MCF 10A (cell line): ENCODE measurements around the gene SLC66A1. TPM values are rescaled to one million over a fixed set of nuclear protein-coding genes. Genes with fewer than 3 reads are reported as not detected.
A peak's percentile ranks its signal among the peaks of the same experiment; 100 is the strongest.

Experiments
- BruUV-seq: library from RNA; stranded (reverse); fragments of 400-500 nt; replicated peaks from 2 replicates; lab custom pipeline; 2021; lab: Mats Ljungman, UMichigan
- CTCF ChIA-PET: fragments of 300-600 bp; sonication (Branson Sonifier 250); formaldehyde crosslinking; extraction: SDS; loops from one replicate; lab custom pipeline; 2021; ENCODE audit warnings: antibody characterized with exemption, inconsistent platforms; lab: Yijun Ruan, JAX
- POLR2A ChIA-PET: fragments of 300-600, 350-650 bp; sonication (Branson Sonifier 250); formaldehyde crosslinking; extraction: SDS; loops from one replicate; lab custom pipeline; 2020; ENCODE audit warnings: antibody characterized with exemption, inconsistent platforms; lab: Yijun Ruan, JAX
- DNase-seq: peaks from one replicate; pipeline ENCODE4 v3.0.0-alpha.2; 2018; ENCODE audit not compliant: unreplicated experiment
- H3K27ac Mint-ChIP-seq: one replicate; pipeline ENCODE4 v1.8.0; 2022; ENCODE audit warnings: mild to moderate bottlenecking, low read depth, mixed read lengths; ENCODE audit not compliant: unreplicated experiment
- H3K27me3 Mint-ChIP-seq: one replicate; pipeline ENCODE4 v1.8.0; 2022; ENCODE audit warnings: mixed read lengths; ENCODE audit not compliant: insufficient read depth, unreplicated experiment
- H3K36me3 Mint-ChIP-seq: one replicate; pipeline ENCODE4 v1.8.0; 2022; ENCODE audit warnings: mild to moderate bottlenecking, moderate library complexity, mixed read lengths; ENCODE audit not compliant: insufficient read depth, unreplicated experiment
- H3K4me1 Mint-ChIP-seq: one replicate; pipeline ENCODE4 v1.8.0; 2022; ENCODE audit warnings: mixed read lengths; ENCODE audit not compliant: insufficient read depth, unreplicated experiment
- H3K4me3 Mint-ChIP-seq: one replicate; pipeline ENCODE4 v1.8.0; 2022; ENCODE audit warnings: mild to moderate bottlenecking, moderate library complexity, mixed read lengths; ENCODE audit not compliant: unreplicated experiment
- H3K9me3 Mint-ChIP-seq: one replicate; pipeline ENCODE4 v1.8.0; 2022; ENCODE audit warnings: mixed read lengths; ENCODE audit not compliant: unreplicated experiment
- CTCF ChIP-seq: fragments of 200-600 bp; IDR thresholded peaks from one replicate; pipeline ENCODE4 v1.8.0; 2022; ENCODE audit warnings: antibody characterized with exemption, mild to moderate bottlenecking; ENCODE audit not compliant: unreplicated experiment
- intact Hi-C: fragments of 100-400 bp; cut with micrococcal nuclease; formaldehyde crosslinking; loops from 2 replicates; pipeline ENCODE4 v1.14.1; 2022
- total RNA-seq: library from RNA; stranded (reverse); gene quantifications from 2 replicates; pipeline ENCODE4 v1.2.3, GENCODE V29; 2022

Gene SLC66A1
- total RNA-seq, 1 experiment from 2014 or later = 16.2 TPM

- H3K27ac Mint-ChIP-seq = no peak overlapping the region
- intact Hi-C loops = no loop called here
- DNase-seq = no peak
- no peaks in the 10 kb centered on the region for H3K9me3 Mint-ChIP-seq
- H3K4me1 Mint-ChIP-seq = peaks cover 4% of the 10 kb centered on the region
- H3K27me3 Mint-ChIP-seq = no peaks in the 10 kb centered on the region
- no peak for TF ChIP-seq CTCF
- CTCF ChIA-PET = no interaction called here
- peaks cover 41% of the 10 kb centered on the region for H3K36me3 Mint-ChIP-seq
- H3K4me3 Mint-ChIP-seq = no peak overlapping the region
- no TSS peak for BruUV-seq
- POLR2A ChIA-PET = no interaction called here
Observed at GRCh38 chr1:19338323-19338762, 26.2 kb downstream of the SLC66A1 start.

DNA sequence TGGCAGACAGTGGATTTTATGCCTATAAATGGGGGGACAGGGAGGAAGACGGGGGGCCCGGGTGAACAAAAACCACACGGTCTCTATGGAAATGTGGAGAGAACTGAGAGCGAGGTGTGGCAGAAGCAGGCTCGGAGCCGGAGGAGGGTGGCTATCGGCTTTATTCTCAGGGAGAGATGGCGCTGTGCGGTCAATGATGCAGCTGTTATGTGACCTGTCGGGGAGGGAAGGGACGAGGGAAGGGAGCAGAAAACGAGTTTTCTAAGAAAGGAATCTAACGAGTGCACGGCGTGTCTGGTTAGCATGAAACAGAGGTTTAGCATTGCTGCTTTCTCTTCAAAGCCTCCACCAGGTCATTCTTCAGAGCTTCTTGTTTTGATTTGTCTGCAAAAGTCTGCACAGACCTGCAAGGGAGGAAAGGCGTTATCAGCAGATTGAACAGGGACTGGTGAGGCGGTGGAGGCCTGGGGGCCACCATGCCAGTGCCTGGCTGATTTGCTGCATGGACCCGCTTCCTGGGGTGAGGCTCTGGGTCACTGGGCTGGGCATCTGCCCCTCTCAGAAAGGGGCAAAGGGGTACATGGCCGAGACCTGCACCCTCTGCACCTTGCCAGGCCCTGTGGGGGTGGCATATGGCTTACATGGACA, 27.2 kb downstream of the SLC66A1 start:
- Mint-ChIP-seq H3K4me3 (no peak overlapping the region), H3K9me3 (no peaks in the 10 kb centered on the region), H3K4me1 (peaks cover 4% of the 10 kb centered on the region), H3K36me3 (peaks cover 50% of the 10 kb centered on the region), H3K27me3 (no peaks in the 10 kb centered on the region), H3K27ac (no peak overlapping the region)
- no peak for TF ChIP-seq CTCF
- POLR2A ChIA-PET = no interaction called here
- TSS peak; percentile 71 for BruUV-seq
- CTCF ChIA-PET = no interaction called here
- DNase-seq = no peak
- intact Hi-C loops = no loop called here

DNA sequence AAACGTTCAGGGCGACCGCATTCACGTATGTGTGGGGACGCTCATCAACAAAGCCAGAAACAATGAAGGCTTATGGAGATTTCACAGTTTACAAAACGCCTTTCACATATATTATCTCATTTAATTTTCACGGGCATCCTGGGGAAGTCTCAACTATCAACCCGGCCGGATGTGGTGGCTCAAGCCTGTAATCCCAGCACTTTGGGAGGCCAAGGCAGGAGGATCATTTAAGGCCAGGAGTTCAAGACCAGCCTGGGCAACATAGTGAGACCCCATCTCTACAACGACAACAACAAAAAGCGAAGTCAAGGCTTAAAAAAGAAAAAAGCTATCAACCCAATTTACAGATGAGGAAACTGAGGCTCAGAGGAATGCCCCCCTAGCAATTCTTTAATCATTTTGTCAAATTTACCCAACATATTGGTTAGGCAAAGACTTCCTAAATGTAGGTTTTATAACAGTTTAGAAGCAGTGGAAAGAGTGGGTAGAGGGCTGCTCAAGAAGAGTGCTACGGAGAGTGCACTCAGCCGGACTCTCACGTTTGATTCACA, 28.3 kb downstream of the SLC66A1 start:
- peaks cover 55% of the 10 kb centered on the region for H3K36me3 Mint-ChIP-seq
- H3K4me3 Mint-ChIP-seq = no peak overlapping the region
- BruUV-seq = no TSS peak
- peaks cover 4% of the 10 kb centered on the region for H3K4me1 Mint-ChIP-seq
- no peaks in the 10 kb centered on the region for H3K27me3 Mint-ChIP-seq
- intact Hi-C loops = no loop called here
- DNase-seq = no peak
- ChIA-PET POLR2A (no interaction called here), CTCF (interaction anchor here (1.2 to 2.3 kb wide), 5 partner anchors 10 to 322 kb away, joined by 3 to 17 read pairs (median 4); no protein-coding TSS in a partner anchor)
- no peaks in the 10 kb centered on the region for H3K9me3 Mint-ChIP-seq
- TF ChIP-seq CTCF = no peak
- no peak overlapping the region for H3K27ac Mint-ChIP-seq

DNA sequence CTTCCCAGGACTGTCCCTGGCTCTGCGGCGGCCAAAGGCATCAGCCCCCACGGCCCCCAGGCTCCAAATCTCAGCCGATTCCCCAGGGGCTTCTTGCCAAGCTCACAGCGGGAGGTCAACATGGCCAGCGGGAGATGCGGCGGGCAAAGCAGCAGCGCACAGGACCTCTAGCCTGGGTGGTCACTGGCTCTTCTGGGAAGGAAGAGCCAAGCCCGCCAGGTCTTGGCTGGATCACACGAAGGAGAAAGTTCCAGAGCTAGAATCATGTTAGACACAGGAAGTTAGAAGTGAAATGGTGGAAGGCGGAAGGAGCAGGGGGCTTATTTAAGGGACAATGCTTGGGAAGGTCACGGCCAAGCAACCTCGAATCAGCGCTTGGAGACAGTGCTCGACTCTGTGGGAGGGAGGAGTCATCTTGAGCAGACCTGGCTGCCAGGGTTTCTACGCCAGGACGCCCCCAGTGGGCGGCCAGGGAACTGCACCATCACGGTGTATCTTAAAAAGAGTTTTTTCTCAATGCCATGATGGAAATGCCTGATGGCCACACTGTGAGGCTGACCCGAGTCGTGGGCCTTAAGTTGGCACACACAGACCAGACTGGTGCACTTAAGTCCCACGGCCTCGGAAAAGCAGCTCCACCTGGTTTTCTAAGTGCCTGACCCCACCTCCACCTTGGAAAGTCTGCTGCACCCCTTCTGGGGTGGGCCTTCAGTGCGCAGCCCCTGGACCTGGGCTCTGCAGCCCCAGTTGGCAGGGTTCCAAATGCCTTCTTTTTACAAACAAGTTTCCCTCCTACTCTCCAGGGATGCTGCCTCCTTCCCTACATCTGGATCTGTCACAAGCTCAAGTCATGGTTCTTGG, 29.3 kb downstream of the SLC66A1 start:
- TF ChIP-seq CTCF = peak; percentile 82
- BruUV-seq = no TSS peak
- Mint-ChIP-seq H3K4me1 (peaks cover 4% of the 10 kb centered on the region), H3K9me3 (no peaks in the 10 kb centered on the region), H3K27me3 (no peaks in the 10 kb centered on the region), H3K4me3 (no peak overlapping the region), H3K27ac (no peak overlapping the region), H3K36me3 (peaks cover 51% of the 10 kb centered on the region)
- CTCF ChIA-PET = interaction anchor here (0.6 to 2.3 kb wide), 13 partner anchors 8 to 536 kb away, joined by 3 to 17 read pairs (median 4); no protein-coding TSS in a partner anchor
- POLR2A ChIA-PET = no interaction called here
- intact Hi-C loops = no loop called here
- DNase-seq = peak; percentile 67
